Neural cell (in vitro differentiated cells): Measurements from ENCODE around the gene ZFPL1.

Experiments used
- CTCF ChIP-seq: fragments of 450-650 bp; IDR thresholded peaks from 2 replicates; pipeline ENCODE4 v1.5.1; 2014; ENCODE audit warnings: antibody characterized with exemption, mild to moderate bottlenecking, moderate library complexity; ENCODE audit not compliant: poor library complexity, severe bottlenecking
- EZH2 ChIP-seq: fragments of 200-600, 300-800 bp; shearing (Covaris generic), sonication (generic); IDR thresholded peaks from 2 replicates; pipeline ENCODE4 v1.6.1; 2014; ENCODE audit warnings: antibody characterized with exemption, low read length, borderline replicate concordance, mild to moderate bottlenecking; ENCODE audit not compliant: insufficient read depth, poor library complexity, severe bottlenecking

- no peak for TF ChIP-seq CTCF
- TF ChIP-seq EZH2 = no peak
These were observed 11.4 kb upstream of the ZFPL1 start for GRCh38 chr11:65072631-65072966.
